ENCODE results near the gene SP3. TPM values are rescaled to one million over a fixed set of nuclear protein-coding genes. Genes with fewer than 3 reads are reported as not detected.

Gene SP3
- total RNA-seq, 6 experiments from 2014 or later, result 45.0 to 63.7 (median 52.1) TPM

- H3K9me3 Mint-ChIP-seq, result no peaks in the 10 kb centered on the region
- peak; percentile 17 for DNase-seq
- H3K27me3 Mint-ChIP-seq (ENCODE audit: insufficient read depth), result no peaks in the 10 kb centered on the region; the same call in 1 of the 2 replicates
- H3K4me3 Mint-ChIP-seq, result no peak overlapping the region
- TF ChIP-seq CTCF (IDR thresholded peaks at IDR 0.05), result no peak
- H3K4me1 Mint-ChIP-seq (ENCODE audit: low read depth), result peaks cover 43% of the 10 kb centered on the region
- no peaks in the 10 kb centered on the region for H3K36me3 Mint-ChIP-seq (ENCODE audit: low read depth)
- H3K27ac Mint-ChIP-seq, result peak overlapping the region; percentile 40; the same call in 1 of the 2 replicates
Observed at GRCh38 chr2:173982918-173983317, 17.7 kb upstream of the SP3 start.

- Mint-ChIP-seq H3K4me3 (no peak overlapping the region), H3K27ac (no peak overlapping the region), H3K36me3 (ENCODE audit: low read depth) (no peaks in the 10 kb centered on the region)
Observed at GRCh38 chr2:173982182-173982714, 17.1 kb upstream of the SP3 start.

GRCh38 chr2:173981520-173981919, 16.3 kb upstream of the SP3 start:
- DNase-seq, result no peak
- no peak for TF ChIP-seq CTCF (IDR thresholded peaks at IDR 0.05)
- Mint-ChIP-seq H3K4me3 (no peak overlapping the region), H3K9me3 (no peaks in the 10 kb centered on the region), H3K27ac (no peak overlapping the region), H3K4me1 (ENCODE audit: low read depth) (peaks cover 48% of the 10 kb centered on the region), H3K36me3 (ENCODE audit: low read depth) (no peaks in the 10 kb centered on the region), H3K27me3 (ENCODE audit: insufficient read depth) (no peaks in the 10 kb centered on the region; the same call in 1 of the 2 replicates)

More at GRCh38 chr2:173982182-173982714, 17.1 kb upstream of the SP3 start:
- H3K4me1 Mint-ChIP-seq (ENCODE audit: low read depth), result peaks cover 48% of the 10 kb centered on the region
- H3K27me3 Mint-ChIP-seq (ENCODE audit: insufficient read depth), result no peaks in the 10 kb centered on the region; the same call in 1 of the 2 replicates
- no peak for TF ChIP-seq CTCF (IDR thresholded peaks at IDR 0.05)
- H3K9me3 Mint-ChIP-seq, result no peaks in the 10 kb centered on the region
- DNase-seq, result no peak

GRCh38 chr2:173979751-173980351, 14.7 kb upstream of the SP3 start:
- Mint-ChIP-seq H3K9me3 (no peaks in the 10 kb centered on the region), H3K4me3 (no peak overlapping the region), H3K27me3 (ENCODE audit: insufficient read depth) (no peaks in the 10 kb centered on the region; the same call in 1 of the 2 replicates), H3K36me3 (ENCODE audit: low read depth) (0 out of 2 replicates have a peak, but pooled peaks cover 2% of the 10 kb centered on the region), H3K27ac (no peak overlapping the region), H3K4me1 (ENCODE audit: low read depth) (peaks cover 42% of the 10 kb centered on the region)
- TF ChIP-seq CTCF (IDR thresholded peaks at IDR 0.05), result no peak
- DNase-seq, result no peak

DNA sequence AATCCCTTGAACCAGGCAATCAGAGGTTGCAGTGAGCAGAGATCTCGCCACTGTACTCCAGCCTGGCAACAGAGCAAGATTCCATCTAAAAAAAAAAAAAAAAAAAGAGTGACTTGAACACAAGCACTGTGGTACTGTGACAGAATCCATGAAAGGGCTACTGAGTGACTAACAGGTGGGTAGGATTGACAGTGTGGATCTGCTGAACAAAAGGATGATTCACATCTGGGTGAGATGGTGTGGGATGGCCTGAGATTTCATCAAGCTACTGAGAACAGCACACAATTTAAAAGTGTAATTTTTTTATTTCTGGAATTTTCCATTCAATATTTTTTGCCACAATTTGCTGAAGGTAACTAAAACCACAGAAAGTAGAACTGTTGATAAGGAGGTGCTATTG, 13.3 kb upstream of the SP3 start:
- DNase-seq, result no peak
- Mint-ChIP-seq H3K4me3 (no peak overlapping the region), H3K27ac (no peak overlapping the region), H3K4me1 (ENCODE audit: low read depth) (peaks cover 41% of the 10 kb centered on the region), H3K27me3 (ENCODE audit: insufficient read depth) (no peaks in the 10 kb centered on the region; the same call in 1 of the 2 replicates), H3K36me3 (ENCODE audit: low read depth) (0 out of 2 replicates have a peak, but pooled peaks cover 6% of the 10 kb centered on the region), H3K9me3 (no peaks in the 10 kb centered on the region)
- TF ChIP-seq CTCF (IDR thresholded peaks at IDR 0.05), result no peak
